A549 (cell line): ENCODE data around the gene HNRNPA0. TPM values are rescaled to one million over a fixed set of nuclear protein-coding genes. Genes with fewer than 3 reads are reported as not detected.

ENCODE experiments used
- ATAC-seq, 2 experiments: fragments of 200-7000 bp in 1 of 2; fragments of >200 bp in 1 of 2; cut with Nextera tagmentation in 1 of 2; cut with Tn5 transposase in 1 of 2; 3 replicates each; pipeline versions ENCODE4 v1.8.0 to v1.9.1; 2018 to 2020; ENCODE audit warnings: mild to moderate bottlenecking in 1 of 2, moderate library complexity in 1 of 2
- CTCF ChIA-PET: fragments of 300-600 bp; sonication (Branson Sonifier 250); formaldehyde crosslinking; extraction: SDS; loops from one replicate; lab custom pipeline; 2021; ENCODE audit warnings: antibody characterized with exemption, inconsistent platforms; lab: Yijun Ruan, JAX
- POLR2A ChIA-PET: fragments of 350-600 bp; formaldehyde crosslinking; extraction: SDS; loops from one replicate; lab custom pipeline; 2021; ENCODE audit warnings: antibody characterized with exemption, inconsistent platforms; lab: Yijun Ruan, JAX
- DNase-seq, 2 experiments: peaks; one replicate each; pipeline versions ENCODE4 v3.0.0 to v3.0.0-alpha.2; 2011 to 2016; ENCODE audit warnings: low read depth in 1 of 2, low spot score in 1 of 2
- FAIRE-seq: peaks from 2 replicates; lab custom pipeline; 2011; peaks lifted over from hg19 to GRCh38; lab: Jason Lieb, UNC
- H3K27ac ChIP-seq, 2 experiments: fragments of >200 bp; sonication (Bioruptor Twin); formaldehyde crosslinking; 3 replicates each; pipeline ENCODE4 v1.5.1; 2016 to 2017
- H3K4me1 ChIP-seq: fragments of >200 bp; sonication (Bioruptor Twin); formaldehyde crosslinking; 3 replicates; pipeline ENCODE4 v1.6.1; 2016
- H3K4me2 ChIP-seq: fragments of >200 bp; sonication (Bioruptor Twin); formaldehyde crosslinking; 3 replicates; pipeline ENCODE4 v1.6.1; 2016
- H3K4me3 ChIP-seq: fragments of >200 bp; sonication (Bioruptor Twin); formaldehyde crosslinking; 3 replicates; pipeline ENCODE4 v1.5.1; 2016
- H3K9me3 ChIP-seq: fragments of >200 bp; sonication (Bioruptor Twin); formaldehyde crosslinking; 3 replicates; pipeline ENCODE4 v1.6.1; 2016
- BHLHE40 ChIP-seq: IDR thresholded peaks from 2 replicates; pipeline ENCODE4 v1.6.1; 2012; ENCODE audit warnings: low read depth, low read length, inconsistent platforms
- CTCF ChIP-seq: fragments of >200 bp; sonication (Bioruptor Twin); formaldehyde crosslinking; IDR thresholded peaks from 3 replicates; pipeline ENCODE4 v1.5.1; 2016
- E2F6 ChIP-seq: IDR thresholded peaks from 2 replicates; pipeline ENCODE4 v1.6.1; 2012; ENCODE audit warnings: low read depth, borderline replicate concordance
- EP300 ChIP-seq, 2 experiments: fragments of >200 bp; sonication (Bioruptor Twin); formaldehyde crosslinking; IDR thresholded peaks; 2 replicates in 1 of 2; 3 replicates in 1 of 2; pipeline ENCODE4 v1.6.1; 2016 to 2017
- FOSB ChIP-seq: fragments of 250-450 bp; sonication (Bioruptor Pico); IDR thresholded peaks from 2 replicates; pipeline ENCODE4 v1.5.0; 2020; ENCODE audit warnings: mild to moderate bottlenecking, moderate library complexity
- FOSL2 ChIP-seq, 2 experiments: fragments of 450-650 bp in 1 of 2; fragments of >200 bp in 1 of 2; sonication (Bioruptor Twin) in 1 of 2; formaldehyde crosslinking; IDR thresholded peaks; 2 replicates each; pipeline versions ENCODE4 v1.5.0 to v1.6.1; 2016 to 2020; ENCODE audit warnings: mild to moderate bottlenecking in 1 of 2, moderate library complexity in 1 of 2
- FOXS1 ChIP-seq: fragments of 250-450 bp; sonication (Bioruptor Pico); IDR thresholded peaks from 2 replicates; pipeline ENCODE4 v1.5.0; 2020; ENCODE audit warnings: mild to moderate bottlenecking, moderate library complexity
- GATA3 ChIP-seq: IDR thresholded peaks from 2 replicates; pipeline ENCODE4 v1.6.1; 2012; ENCODE audit warnings: borderline replicate concordance
- HDAC2 ChIP-seq: fragments of 200-600 bp; sonication (generic); IDR thresholded peaks from 2 replicates; pipeline ENCODE4 v1.6.1; 2016
- HEYL ChIP-seq: fragments of 250-450 bp; sonication (Bioruptor Pico); IDR thresholded peaks from 2 replicates; pipeline ENCODE4 v1.8.0; 2021; ENCODE audit warnings: mild to moderate bottlenecking, moderate library complexity
- HOXA7 ChIP-seq: fragments of 250-450 bp; sonication (Bioruptor Pico); IDR thresholded peaks from 2 replicates; pipeline ENCODE4 v1.5.0; 2020; ENCODE audit warnings: mild to moderate bottlenecking, moderate library complexity
- HOXB13 ChIP-seq: fragments of 250-450 bp; sonication (Bioruptor Pico); IDR thresholded peaks from 2 replicates; pipeline ENCODE4 v1.5.0; 2020; ENCODE audit warnings: low read depth, mild to moderate bottlenecking, moderate library complexity
- JUN ChIP-seq, 2 experiments: fragments of >200 bp; sonication (Bioruptor Twin); formaldehyde crosslinking; IDR thresholded peaks; 2 replicates in 1 of 2; 3 replicates in 1 of 2; pipeline ENCODE4 v1.6.1; 2016 to 2017
- KDM1A ChIP-seq: fragments of 200-600 bp; sonication (generic); IDR thresholded peaks from 2 replicates; pipeline ENCODE4 v1.6.1; 2016; ENCODE audit warnings: low read depth, mild to moderate bottlenecking
- KDM5A ChIP-seq: fragments of 200-600 bp; sonication (generic); IDR thresholded peaks from 2 replicates; pipeline ENCODE4 v1.6.1; 2016; ENCODE audit warnings: antibody characterized with exemption, mild to moderate bottlenecking
- MAFK ChIP-seq: fragments of 450-650 bp; IDR thresholded peaks from 2 replicates; pipeline ENCODE4 v1.6.1; 2014; ENCODE audit not compliant: partially characterized antibody
- MAX ChIP-seq: IDR thresholded peaks from 2 replicates; pipeline ENCODE4 v1.6.1; 2012
- MAZ ChIP-seq: fragments of 150-350 bp; IDR thresholded peaks from 2 replicates; pipeline ENCODE4 v1.6.1; 2014; ENCODE audit warnings: antibody characterized with exemption, low read depth, low read length, borderline replicate concordance
- NFE2L2 ChIP-seq: fragments of 150-350 bp; conservative IDR thresholded peaks from 2 replicates; pipeline ENCODE4 v1.6.1; 2014; ENCODE audit warnings: low read length
- RAD21 ChIP-seq, 2 experiments: fragments of >200 bp in 1 of 2; sonication (Bioruptor Twin) in 1 of 2; formaldehyde crosslinking in 1 of 2; IDR thresholded peaks in 1 of 2; conservative IDR thresholded peaks in 1 of 2; 2 replicates in 1 of 2; 3 replicates in 1 of 2; pipeline ENCODE4 v1.6.1; 2012 to 2018; ENCODE audit warnings: inconsistent platforms in 1 of 2
- REST ChIP-seq: fragments of 200-600 bp; sonication (generic); IDR thresholded peaks from 2 replicates; pipeline ENCODE4 v1.6.1; 2016; ENCODE audit warnings: antibody characterized with exemption, mild to moderate bottlenecking, moderate library complexity
- TFCP2L1 ChIP-seq: fragments of 250-450 bp; sonication (Bioruptor Pico); IDR thresholded peaks from 2 replicates; pipeline ENCODE4 v1.5.0; 2021; ENCODE audit warnings: mild to moderate bottlenecking
- ZFP36 ChIP-seq: fragments of 450-650 bp; IDR thresholded peaks from 2 replicates; pipeline ENCODE4 v1.6.1; 2014; ENCODE audit warnings: borderline replicate concordance; ENCODE audit not compliant: partially characterized antibody
- WGBS: methylation state at CpG from one replicate; pipeline ENCODE4 v1.1.6; 2017; ENCODE audit errors: missing lambda C conversion rate; 5-methylcytosine and 5-hydroxymethylcytosine counted together
- polyA plus RNA-seq, 4 experiments: library from polyadenylated mRNA; depleted of rRNA in 3 of 4; stranded (reverse); fragments of >200 nt; fragmentation: RNase III in 1 of 4; extraction: RNeasy Plus Mini Kit Qiagen cat#74134 plus additional on column Dnase treatment in 1 of 4; gene quantifications; 2 replicates in 3 of 4; 3 replicates in 1 of 4; pipeline ENCODE4 v1.2.3, GENCODE V29; 2011 to 2017

Gene HNRNPA0
- polyA plus RNA-seq, 2 of the 4 experiments (the other 2 are of a cell fraction) = 17.0 to 49.4 TPM

GRCh38 chr5:137714946-137715345, 39.2 kb downstream of the HNRNPA0 start:
- ATAC-seq (no peak), DNase-seq (no peak), FAIRE-seq (no peak)
- Histone ChIP-seq H3K4me2 (no peak overlapping the region), H3K4me3 (no peak overlapping the region), H3K9me3 (peaks cover 5% of the 10 kb centered on the region; the same call in 1 of the 3 replicates), H3K4me1 (no peaks in the 10 kb centered on the region), H3K27ac (no peak overlapping the region)
- ChIA-PET POLR2A (no interaction called here), CTCF (interaction anchor here (0.8 to 1.3 kb wide), 3 partner anchors 11 to 55 kb away, joined by 3 to 6 read pairs (median 3); no protein-coding TSS in a partner anchor)
- TF ChIP-seq MAZ (no peak), FOSL2 (IDR thresholded peaks at IDR 0.05) (no peak), FOSL2 (CRISPR knock-in tag; IDR thresholded peaks at IDR 0.05) (no peak), KDM5A (no peak), NFE2L2 (no peak), HOXB13 (CRISPR knock-in tag) (no peak), MAFK (no peak)

- Histone ChIP-seq H3K27ac (no peak overlapping the region), H3K4me2 (no peak overlapping the region), H3K4me1 (no peaks in the 10 kb centered on the region), H3K4me3 (no peak overlapping the region), H3K9me3 (peaks cover 5% of the 10 kb centered on the region; the same call in 1 of the 3 replicates)
- FAIRE-seq = no peak
- ChIA-PET POLR2A (no interaction called here), CTCF (interaction anchor here (1.2 to 2.2 kb wide), 3 partner anchors 12 to 85 kb away, joined by 3 to 6 read pairs (median 6); no protein-coding TSS in a partner anchor)
- WGBS = 53% methylated on average over 2 of the region's 2 CpGs
- ATAC-seq = no peak
- no peak for DNase-seq
- TF ChIP-seq FOSL2 (IDR thresholded peaks at IDR 0.05) = no peak
- TF ChIP-seq FOSL2 (CRISPR knock-in tag; IDR thresholded peaks at IDR 0.05) = no peak
- no peak for TF ChIP-seq KDM5A
- TF ChIP-seq HDAC2 = no peak
- no peak for TF ChIP-seq REST
- no peak for TF ChIP-seq HEYL
- TF ChIP-seq BHLHE40 = no peak
- TF ChIP-seq JUN (IDR thresholded peaks at IDR 0.05) = no peak
- no peak for TF ChIP-seq FOSB (CRISPR knock-in tag)
- no peak for TF ChIP-seq TFCP2L1 (CRISPR knock-in tag)
- no peak for TF ChIP-seq RAD21 (conservative IDR thresholded peaks at IDR 0.05 in 1 of 2, IDR thresholded peaks at IDR 0.05 in 1 of 2)
- TF ChIP-seq EP300 (IDR thresholded peaks at IDR 0.05) = no peak
- no peak for TF ChIP-seq GATA3
- no peak for TF ChIP-seq CTCF
- TF ChIP-seq KDM1A = no peak
- no peak for TF ChIP-seq FOXS1 (CRISPR knock-in tag)
- no peak for TF ChIP-seq MAX
- no peak for TF ChIP-seq ZFP36
- no peak for TF ChIP-seq E2F6
- no peak for TF ChIP-seq HOXA7 (CRISPR knock-in tag)
Observed at GRCh38 chr5:137714494-137714893, 39.7 kb downstream of the HNRNPA0 start.
